Coronary artery (tissue), 2 donors: ENCODE results near the gene RUFY1.

Source experiments
- DNase-seq: peaks from one replicate; pipeline ENCODE4 v3.0.0-alpha.2; 2017; ENCODE audit warnings: low spot score
- H3K27ac ChIP-seq, 2 donors: fragments of 200-600 bp; sonication (generic); one replicate each; pipeline ENCODE4 v1.5.1; 2016 to 2019
- H3K4me3 ChIP-seq: fragments of 200-600 bp; sonication (generic); 2 replicates; pipeline ENCODE4 v1.5.1; 2016; ENCODE audit warnings: mild to moderate bottlenecking, moderate library complexity
- CTCF ChIP-seq: fragments of 200-600 bp; sonication (generic); IDR thresholded peaks from one replicate; pipeline ENCODE4 v1.5.1; 2019; ENCODE audit warnings: antibody characterized with exemption

The RUFY1 gene

GRCh38 chr5:179568721-179569120 is 18.4 kb downstream of the RUFY1 start:
- no peak for DNase-seq
- TF ChIP-seq CTCF = no peak
- Histone ChIP-seq H3K4me3 (no peak overlapping the region), H3K27ac (peak overlapping the region in 1 of 2 donors; percentile 6)

GRCh38 chr5:179572386-179572785 is 22.0 kb downstream of the RUFY1 start:
- no peak for TF ChIP-seq CTCF
- no peak overlapping the region for H3K27ac ChIP-seq
- no peak for DNase-seq
- H3K4me3 ChIP-seq = no peak overlapping the region

- TF ChIP-seq CTCF = no peak
- no peak for DNase-seq
- Histone ChIP-seq H3K27ac (no peak overlapping the region), H3K4me3 (no peak overlapping the region)
These were observed 27.1 kb downstream of the RUFY1 start for GRCh38 chr5:179577286-179577960.

- no peak for TF ChIP-seq CTCF
- Histone ChIP-seq H3K27ac (no peak overlapping the region), H3K4me3 (no peak overlapping the region)
- DNase-seq = no peak
These were observed 35.6 kb downstream of the RUFY1 start for GRCh38 chr5:179585941-179586401.

- DNase-seq = no peak
- Histone ChIP-seq H3K4me3 (no peak overlapping the region), H3K27ac (no peak overlapping the region)
- no peak for TF ChIP-seq CTCF
These were observed 37.8 kb downstream of the RUFY1 start for GRCh38 chr5:179588166-179588565.

- no peak overlapping the region for H3K27ac ChIP-seq
- TF ChIP-seq CTCF = no peak
- DNase-seq = no peak
- no peak overlapping the region for H3K4me3 ChIP-seq
These were observed 45.6 kb downstream of the RUFY1 start for GRCh38 chr5:179595916-179596315.

GRCh38 chr5:179596421-179596820 is 46.1 kb downstream of the RUFY1 start:
- no peak overlapping the region for H3K27ac ChIP-seq
- no peak for TF ChIP-seq CTCF
- no peak overlapping the region for H3K4me3 ChIP-seq
- DNase-seq = no peak
